Endodermal cell (in vitro differentiated cells): ENCODE data around the gene ABCC1. TPM values are rescaled to one million over a fixed set of nuclear protein-coding genes. Genes with fewer than 3 reads are reported as not detected.

Source experiments
- DNase-seq: peaks from one replicate; pipeline ENCODE4 v3.0.0-alpha.2; 2017
- H3K27ac ChIP-seq: 2 replicates; pipeline ENCODE4 v1.5.1; 2013; ENCODE audit warnings: mild to moderate bottlenecking, low read depth, low read length, moderate library complexity
- H3K27me3 ChIP-seq: 2 replicates; pipeline ENCODE4 v1.6.1; 2013; ENCODE audit warnings: mild to moderate bottlenecking, low read length, moderate library complexity; ENCODE audit not compliant: insufficient read depth, control insufficient read depth, poor library complexity, severe bottlenecking
- H3K36me3 ChIP-seq: 2 replicates; pipeline ENCODE4 v1.7.0; 2013; ENCODE audit warnings: mild to moderate bottlenecking, low read length, moderate library complexity; ENCODE audit not compliant: control insufficient read depth, insufficient read depth
- H3K4me1 ChIP-seq: one replicate; pipeline ENCODE4 v1.7.0; 2013; ENCODE audit warnings: low read length; ENCODE audit not compliant: control insufficient read depth, insufficient read depth
- H3K4me3 ChIP-seq: 2 replicates; pipeline ENCODE4 v1.5.1; 2013; ENCODE audit warnings: mild to moderate bottlenecking, low read length, moderate library complexity
- H3K9ac ChIP-seq: 2 replicates; pipeline ENCODE4 v1.6.1; 2013; ENCODE audit warnings: mild to moderate bottlenecking, low read length, moderate library complexity; ENCODE audit not compliant: poor library complexity, severe bottlenecking; ENCODE audit errors: extremely low read depth
- H3K9me3 ChIP-seq: 2 replicates; pipeline ENCODE4 v1.6.1; 2013; ENCODE audit warnings: mild to moderate bottlenecking, low read length, moderate library complexity; ENCODE audit not compliant: control insufficient read depth
- H3K27ac Mint-ChIP-seq: 2 replicates; pipeline ENCODE4 v1.8.0; 2020; ENCODE audit warnings: mixed read lengths
- H3K27me3 Mint-ChIP-seq: 2 replicates; pipeline ENCODE4 v1.8.0; 2021; ENCODE audit warnings: mild to moderate bottlenecking, mixed read lengths; ENCODE audit not compliant: insufficient read depth
- H3K36me3 Mint-ChIP-seq: 2 replicates; pipeline ENCODE4 v1.8.0; 2020; ENCODE audit warnings: low read depth, mixed read lengths
- H3K4me1 Mint-ChIP-seq: 2 replicates; pipeline ENCODE4 v1.8.0; 2020; ENCODE audit warnings: mixed read lengths
- H3K4me3 Mint-ChIP-seq: 2 replicates; pipeline ENCODE4 v1.8.0; 2020; ENCODE audit warnings: mild to moderate bottlenecking, moderate library complexity, mixed read lengths
- H3K9me3 Mint-ChIP-seq: 2 replicates; pipeline ENCODE4 v1.8.0; 2020; ENCODE audit warnings: mild to moderate bottlenecking, mixed read lengths
- CTCF ChIP-seq: fragments of 200-600 bp; sonication (generic); conservative IDR thresholded peaks from 2 replicates; pipeline ENCODE4 v1.5.0; 2021; ENCODE audit warnings: antibody characterized with exemption, mild to moderate bottlenecking
- WGBS, 2 experiments: methylation state at CpG; one replicate each; pipeline versions ENCODE4 v1.1.5 to v1.1.7; 2013; ENCODE audit warnings: missing lambda C conversion rate in 2 of 2, mixed read lengths in 1 of 2; ENCODE audit not compliant: insufficient coverage in 1 of 2, insufficient read length in 1 of 2; 5-methylcytosine and 5-hydroxymethylcytosine counted together
- total RNA-seq, 2 donors: library from RNA; stranded (reverse); fragmentation: NEBNext Ultra II Directional in 1 of 2; extraction: Animal tissue kit (Norgen Biotek cat#: 25700) in 1 of 2; gene quantifications; 2 replicates in 1 of 2; 3 replicates in 1 of 2; pipeline ENCODE4 v1.2.1, GENCODE V29; 2021

The ABCC1 gene
- total RNA-seq, 2 donors from 2014 or later = 47.1 to 51.2 TPM

GRCh38 chr16:16059895-16060590, 110.6 kb downstream of the ABCC1 start:
- peaks cover 51% of the 10 kb centered on the region for H3K36me3 Mint-ChIP-seq
- H3K9me3 Mint-ChIP-seq = no peaks in the 10 kb centered on the region

GRCh38 chr16:16062023-16062937, 112.9 kb downstream of the ABCC1 start:
- peak; percentile 47 for TF ChIP-seq CTCF
- no peaks in the 10 kb centered on the region for H3K9me3 Mint-ChIP-seq
- no peaks in the 10 kb centered on the region for H3K27me3 Mint-ChIP-seq
- H3K4me3 Mint-ChIP-seq = no peak overlapping the region
- H3K4me3 ChIP-seq = no peak overlapping the region
- H3K9me3 ChIP-seq = no peaks in the 10 kb centered on the region
- H3K4me1 ChIP-seq = no peaks in the 10 kb centered on the region
- no peaks in the 10 kb centered on the region for H3K4me1 Mint-ChIP-seq
- peaks cover 18% of the 10 kb centered on the region for H3K36me3 ChIP-seq
- H3K27me3 ChIP-seq = no peaks in the 10 kb centered on the region
- 92 to 96% methylated on average over 12 to 16 of the region's 16 CpGs for WGBS, 2 experiments
- peaks cover 45% of the 10 kb centered on the region for H3K36me3 Mint-ChIP-seq
- peak; percentile 67 for DNase-seq
- no peak overlapping the region for H3K27ac Mint-ChIP-seq
- no peak overlapping the region for H3K27ac ChIP-seq
- no peak overlapping the region for H3K9ac ChIP-seq

More at GRCh38 chr16:16059895-16060590, 110.6 kb downstream of the ABCC1 start:
- Histone ChIP-seq H3K36me3 (peaks cover 23% of the 10 kb centered on the region), H3K27me3 (no peaks in the 10 kb centered on the region), H3K9me3 (no peaks in the 10 kb centered on the region), H3K4me3 (no peak overlapping the region), H3K4me1 (no peaks in the 10 kb centered on the region), H3K9ac (no peak overlapping the region), H3K27ac (no peak overlapping the region)
- Mint-ChIP-seq H3K4me3 (no peak overlapping the region), H3K4me1 (no peaks in the 10 kb centered on the region), H3K27ac (peak overlapping the region; percentile 35), H3K27me3 (no peaks in the 10 kb centered on the region)
- 92 to 96% methylated on average over 11 of the region's 11 CpGs for WGBS, 2 experiments
- no peak for TF ChIP-seq CTCF
- no peak for DNase-seq

DNA sequence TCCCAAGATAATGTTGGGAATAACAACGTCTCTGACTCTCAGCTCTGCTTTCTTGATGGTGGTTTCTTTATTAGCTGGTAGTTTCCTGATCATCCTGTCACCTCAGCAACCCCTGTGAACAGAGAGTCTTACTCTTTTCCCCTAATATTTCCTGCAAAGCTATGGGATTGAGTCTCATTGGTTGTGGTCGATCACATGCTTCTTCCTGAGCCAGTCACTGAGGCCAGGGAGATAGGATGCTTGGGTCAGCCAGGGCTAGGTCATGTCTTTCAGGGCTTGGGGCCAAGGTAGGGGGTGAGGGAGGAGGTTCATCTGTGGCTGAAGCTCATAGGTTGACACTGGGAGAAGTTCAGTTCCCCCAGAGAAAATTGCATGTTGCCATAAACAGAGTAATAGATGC, 114.3 kb downstream of the ABCC1 start:
- no peaks in the 10 kb centered on the region for H3K4me1 ChIP-seq
- H3K4me1 Mint-ChIP-seq = no peaks in the 10 kb centered on the region
- no peak overlapping the region for H3K27ac ChIP-seq
- no peaks in the 10 kb centered on the region for H3K9me3 ChIP-seq
- 90% methylated on average over 2 of the region's 2 CpGs; no CpG with 5 or more reads in 1 of the 2 experiments for WGBS, 2 experiments
- no peaks in the 10 kb centered on the region for H3K27me3 ChIP-seq
- DNase-seq = no peak
- H3K9ac ChIP-seq = no peak overlapping the region
- peaks cover 50% of the 10 kb centered on the region for H3K36me3 Mint-ChIP-seq
- no peak overlapping the region for H3K4me3 Mint-ChIP-seq
- no peak for TF ChIP-seq CTCF
- peak overlapping the region; percentile 48 for H3K27ac Mint-ChIP-seq
- no peak overlapping the region for H3K4me3 ChIP-seq
- H3K9me3 Mint-ChIP-seq = no peaks in the 10 kb centered on the region
- peaks cover 12% of the 10 kb centered on the region for H3K36me3 ChIP-seq
- H3K27me3 Mint-ChIP-seq = no peaks in the 10 kb centered on the region
